Mucosa of gallbladder (tissue), 1 donor: ENCODE data around the gene NIPBL. TPM values are rescaled to one million over a fixed set of nuclear protein-coding genes. Genes with fewer than 3 reads are reported as not detected.
"Not testable (repeated sequence)": the region's sequence is repeated elsewhere in the genome, so short reads cannot be mapped to it uniquely, and the experiment has no call there.

ENCODE experiments used
- DNase-seq: peaks from one replicate; pipeline ENCODE4 v3.0.0-alpha.2; 2020; ENCODE audit warnings: low spot score
- total RNA-seq: library from RNA; stranded (reverse); gene quantifications from one replicate; pipeline ENCODE4 v1.2.1, GENCODE V29; 2021
- donor health status: DM: no; HTN: no; CAD: no.

NIPBL gene
- 60.9 TPM for total RNA-seq

- peak; percentile 90 for DNase-seq
Measured at GRCh38 chr5:36876299-36876964, at the start of gene NIPBL. Gene NIPBL, plus strand, starts transcription at chr5:36876769. Its CDS starts 76,928 bp downstream, at chr5:36953697.

- no peak for DNase-seq
Measured at GRCh38 chr5:36832274-36832673, 44.3 kb upstream of the NIPBL start.

- DNase-seq: no peak
Measured at GRCh38 chr5:36836831-36837230, 39.7 kb upstream of the NIPBL start.

GRCh38 chr5:36839489-36840476 lies 36.8 kb upstream of the NIPBL start:
- DNase-seq: no peak

GRCh38 chr5:36841677-36842076 lies 34.9 kb upstream of the NIPBL start:
- DNase-seq: no peak

- DNase-seq: no peak
Measured at GRCh38 chr5:36842087-36842486, 34.5 kb upstream of the NIPBL start.

- DNase-seq: no peak
Measured at GRCh38 chr5:36844305-36844704, 32.3 kb upstream of the NIPBL start.

GRCh38 chr5:36848545-36848944 lies 28.0 kb upstream of the NIPBL start:
- not testable (repeated sequence) for DNase-seq

GRCh38 chr5:36852903-36853302 lies 23.7 kb upstream of the NIPBL start:
- not testable (repeated sequence) for DNase-seq

- no peak for DNase-seq
Measured at GRCh38 chr5:36854402-36855140, 22.0 kb upstream of the NIPBL start.

- DNase-seq: no peak
Measured at GRCh38 chr5:36855141-36855495, 21.5 kb upstream of the NIPBL start.

GRCh38 chr5:36861871-36862270 lies 14.7 kb upstream of the NIPBL start:
- DNase-seq: no peak

- DNase-seq: no peak
Measured at GRCh38 chr5:36870399-36871040, 6.0 kb upstream of the NIPBL start.

GRCh38 chr5:36874465-36874864 lies 2.1 kb upstream of the NIPBL start:
- no peak for DNase-seq

- peak; percentile 33 for DNase-seq
Measured at GRCh38 chr5:36875051-36875789, 1.3 kb upstream of the NIPBL start.

GRCh38 chr5:36875790-36876298 lies 725 bp upstream of the NIPBL start:
- peak; percentile 84 for DNase-seq

- DNase-seq: peak; percentile 62
Measured at GRCh38 chr5:36876965-36877666, 547 bp downstream of the NIPBL start.

GRCh38 chr5:36877667-36878391 lies 1.3 kb downstream of the NIPBL start:
- no peak for DNase-seq

- DNase-seq: no peak
Measured at GRCh38 chr5:36878392-36879082, 2.0 kb downstream of the NIPBL start.
